Inflammatory macrophage treated with lipopolysaccharide for 4 hours (primary cell): ENCODE data around the gene SCARF2.
"Not testable (repeated sequence)": the region's sequence is repeated elsewhere in the genome, so short reads cannot be mapped to it uniquely, and the experiment has no call there.

Experiments used
- DNase-seq: peaks from one replicate; pipeline ENCODE4 v3.0.0-alpha.2; 2020

The SCARF2 gene

GRCh38 chr22:20437613-20438426, at the start of gene SCARF2:
TSS of gene SCARF2 (minus strand) at chr22:20437825. CDS start at chr22:20437754, 71 bp downstream.
- no peak for DNase-seq

DNA sequence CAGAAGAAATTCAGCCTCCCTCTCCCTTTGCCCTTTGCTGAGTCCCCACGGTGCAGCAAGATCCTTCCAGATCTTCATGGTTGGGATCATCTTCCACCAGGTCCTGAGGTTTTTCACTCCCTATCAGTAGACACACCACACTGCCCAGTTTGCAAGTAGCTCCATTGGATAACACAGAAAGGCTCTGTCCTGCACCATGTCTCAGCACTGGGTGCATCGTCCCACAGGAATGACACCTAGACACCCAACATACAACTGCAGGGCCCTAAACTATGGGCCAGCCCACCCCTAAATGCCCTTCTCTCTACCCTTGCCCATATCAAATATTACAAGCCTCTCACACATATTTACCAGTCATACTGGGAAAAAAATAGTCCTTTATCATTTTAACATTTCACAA, 48.6 kb upstream of the SCARF2 start:
- no peak for DNase-seq

GRCh38 chr22:20484948-20485683, 47.5 kb upstream of the SCARF2 start:
- no peak for DNase-seq

- DNase-seq = no peak
Observed at GRCh38 chr22:20483771-20484170, 46.1 kb upstream of the SCARF2 start.

DNA sequence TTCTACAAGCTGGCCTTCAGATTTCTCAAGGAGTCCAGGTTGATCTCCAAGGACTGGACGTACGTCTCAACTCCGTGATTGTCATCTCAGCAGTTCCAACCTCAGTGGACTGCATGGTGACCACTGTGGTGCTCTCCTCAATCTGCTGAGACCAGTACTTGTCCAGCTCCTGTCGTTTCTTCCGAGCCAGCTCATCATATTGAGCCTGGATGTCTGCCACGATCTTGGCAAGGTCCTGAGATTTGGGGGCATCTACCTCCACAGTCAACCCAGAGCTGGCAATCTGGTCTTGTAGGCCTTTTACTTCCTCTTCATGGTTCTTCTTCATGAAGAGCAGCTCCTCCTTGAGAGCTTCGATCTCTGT, 45.5 kb upstream of the SCARF2 start:
- DNase-seq = not testable (repeated sequence)

- DNase-seq = no peak
Observed at GRCh38 chr22:20479612-20480196, 42.1 kb upstream of the SCARF2 start.

GRCh38 chr22:20478059-20478458, 40.4 kb upstream of the SCARF2 start:
- DNase-seq = not testable (repeated sequence)

DNA sequence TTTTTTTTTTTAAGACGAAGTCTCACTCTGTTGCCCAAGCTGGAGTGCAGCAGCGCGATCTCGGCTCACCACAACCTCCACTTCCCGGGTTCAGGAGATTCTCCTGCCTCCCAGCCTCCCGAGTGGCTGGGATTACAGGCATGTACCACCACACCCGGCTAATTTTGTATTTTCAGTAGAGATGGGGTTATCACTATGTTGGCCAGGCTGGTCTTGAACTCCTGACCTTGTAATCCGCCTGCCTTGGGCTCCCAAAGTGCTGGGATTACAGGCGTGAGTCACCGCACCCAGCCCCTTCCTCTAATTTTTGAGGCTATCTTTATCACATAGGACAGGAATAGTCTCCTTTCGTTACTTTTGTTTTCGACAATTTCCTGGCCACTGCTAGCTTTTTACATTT, 37.9 kb upstream of the SCARF2 start:
- not testable (repeated sequence) for DNase-seq

DNA sequence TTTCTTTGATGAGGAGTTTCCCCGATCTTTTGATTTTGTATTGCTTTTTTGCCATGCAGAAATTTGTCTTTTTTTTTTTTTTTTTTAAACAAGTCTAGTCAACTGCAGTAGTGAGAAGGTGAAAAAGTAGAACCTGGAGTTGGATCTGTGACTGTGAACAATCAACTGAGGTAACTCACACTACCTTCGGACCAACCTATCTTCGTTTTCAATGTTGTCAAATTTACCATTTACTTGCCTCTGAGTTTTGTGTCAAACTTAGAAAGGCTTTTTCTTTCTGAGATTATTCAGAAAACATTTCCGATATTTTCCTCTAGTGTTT, 37.5 kb upstream of the SCARF2 start:
- no peak for DNase-seq

DNA sequence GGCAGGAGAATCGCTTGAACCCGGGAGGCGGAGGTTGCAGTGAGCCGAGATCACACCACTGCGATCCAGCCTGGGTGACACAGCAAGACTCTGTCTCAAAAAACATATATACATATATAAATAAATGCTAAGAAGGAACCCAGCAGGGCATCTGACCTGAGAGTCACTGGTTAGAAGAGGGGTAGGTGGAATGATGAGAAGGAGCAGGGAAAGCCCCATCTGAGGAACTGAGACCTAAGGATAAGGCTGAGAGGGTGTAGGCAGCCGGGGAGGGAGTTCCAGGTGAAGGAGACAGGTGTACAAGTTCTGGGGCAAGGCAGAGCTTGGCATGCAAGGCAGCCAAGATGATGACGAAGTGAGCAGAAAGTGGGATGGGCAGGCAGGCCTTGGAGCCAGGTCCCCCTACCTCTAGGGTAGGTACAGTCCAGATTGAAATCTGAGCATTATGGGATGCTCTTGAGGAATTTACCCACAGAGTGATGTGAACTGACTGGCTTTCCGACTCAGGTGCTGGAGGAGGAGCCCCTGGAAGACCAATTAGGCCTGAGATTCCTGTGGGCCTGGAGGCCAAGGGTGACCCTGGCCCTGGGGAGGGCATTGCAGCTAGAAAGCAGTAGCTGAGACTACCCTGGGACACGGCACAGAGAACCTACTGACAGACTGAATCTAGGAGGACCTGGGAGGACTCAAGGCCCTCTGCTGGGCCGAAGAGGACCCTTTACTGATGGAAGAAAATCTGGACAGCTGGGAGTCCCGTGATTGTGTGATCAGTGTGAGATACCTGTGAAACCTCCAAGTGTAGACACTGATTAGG, 35.2 kb upstream of the SCARF2 start:
- DNase-seq = no peak

- DNase-seq = no peak
Observed at GRCh38 chr22:20471126-20471833, 33.7 kb upstream of the SCARF2 start.

DNA sequence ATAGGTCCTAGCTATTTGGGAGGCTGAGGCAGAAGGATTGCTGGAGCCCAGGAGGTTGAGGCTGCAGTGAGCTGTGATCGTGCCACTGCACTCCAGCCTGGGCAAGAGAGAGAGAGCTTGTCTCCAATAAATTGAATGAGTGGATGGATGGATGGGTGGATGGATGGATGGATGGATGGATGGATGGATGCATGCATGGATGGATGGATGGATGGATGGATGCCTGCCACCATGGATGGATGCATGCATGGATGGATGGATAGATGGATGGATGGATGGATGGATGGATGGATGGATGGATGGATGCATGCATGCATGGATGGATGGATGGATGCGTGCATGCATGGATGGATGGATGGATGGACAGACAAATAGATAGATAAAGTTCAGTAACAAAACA, 32.9 kb upstream of the SCARF2 start:
- not testable (repeated sequence) for DNase-seq

DNA sequence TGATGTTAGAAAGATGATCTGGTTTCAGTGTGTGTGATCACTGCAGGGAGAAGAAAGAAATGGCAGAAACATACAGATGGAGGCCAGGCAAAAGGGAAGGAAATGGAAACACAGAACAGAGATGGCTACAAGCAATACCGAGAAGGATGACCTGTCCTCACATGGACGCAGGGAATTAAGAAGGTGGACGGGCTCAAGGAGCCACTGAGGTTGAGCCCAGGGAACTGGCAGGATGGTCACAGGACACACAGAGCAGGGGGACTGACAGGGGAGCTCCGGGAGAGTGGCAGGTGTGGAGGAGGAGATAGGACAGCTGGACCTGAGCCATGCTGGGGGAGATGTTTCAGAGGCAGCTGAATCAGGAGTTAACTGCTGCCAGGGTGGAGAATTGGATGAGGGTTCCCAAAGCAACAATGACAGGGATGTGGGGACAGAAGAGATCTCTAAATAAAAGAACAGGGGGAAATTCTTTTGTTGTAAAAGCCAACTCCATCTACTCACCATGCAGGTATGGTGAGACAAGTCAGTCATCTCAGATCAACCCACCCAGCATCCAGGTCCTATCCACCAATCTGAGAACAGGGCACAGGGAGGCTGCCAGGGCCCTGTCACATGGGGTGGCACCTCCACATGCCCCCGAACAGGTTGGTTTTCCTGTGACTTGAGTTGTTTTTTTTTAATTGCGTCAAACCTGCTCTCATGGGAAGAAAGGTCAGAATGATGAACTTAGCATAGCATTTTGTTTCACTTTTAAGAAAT, 31.7 kb upstream of the SCARF2 start:
- DNase-seq = no peak

GRCh38 chr22:20466659-20467379, 29.2 kb upstream of the SCARF2 start:
- DNase-seq = no peak

DNA sequence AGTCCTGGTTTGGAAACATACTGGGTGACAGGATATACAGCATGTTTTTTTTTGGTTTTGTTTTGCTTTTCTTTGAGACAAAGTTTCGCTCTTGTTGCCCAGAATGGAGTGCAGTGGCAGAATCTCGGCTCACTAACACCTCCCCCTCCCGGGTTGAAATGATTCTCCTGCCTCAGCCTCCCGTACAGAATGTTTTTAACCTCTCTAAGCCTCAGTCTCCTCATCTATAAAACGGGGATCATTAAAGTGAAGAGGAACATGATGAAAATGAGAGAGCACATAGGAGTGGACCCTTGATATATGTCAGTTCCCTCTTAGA, 28.1 kb upstream of the SCARF2 start:
- DNase-seq = no peak

- no peak for DNase-seq
Observed at GRCh38 chr22:20464912-20465758, 27.5 kb upstream of the SCARF2 start.

- no peak for DNase-seq
Observed at GRCh38 chr22:20464096-20464614, 26.5 kb upstream of the SCARF2 start.

GRCh38 chr22:20463324-20464095, 25.9 kb upstream of the SCARF2 start:
- peak; percentile 59 for DNase-seq

- no peak for DNase-seq
Observed at GRCh38 chr22:20459862-20460261, 22.2 kb upstream of the SCARF2 start.
